Measurements from ENCODE around the gene KCNMA1. TPM values are rescaled to one million over a fixed set of nuclear protein-coding genes. Genes with fewer than 3 reads are reported as not detected.

KCNMA1 gene
- total RNA-seq, 3 donors from 2014 or later (not counting 1 experiment from before 2014, with no cell fraction given): 0.40 to 1.8 (median 0.63) TPM

GRCh38 chr10:77020426-77021040, 617.1 kb downstream of the KCNMA1 start:
- Histone ChIP-seq H3K27ac (ENCODE audit: low read length) (no peak overlapping the region), H3K36me3 (ENCODE audit: control insufficient read depth, insufficient read depth, low read length) (no peaks in the 10 kb centered on the region), H3K27me3 (ENCODE audit: control insufficient read depth, insufficient read depth, low read length) (no peaks in the 10 kb centered on the region), H3K9me3 (ENCODE audit: control insufficient read depth, insufficient read depth, low read length) (no peaks in the 10 kb centered on the region), H3K4me1 (ENCODE audit: control insufficient read depth, insufficient read depth, low read length) (no peaks in the 10 kb centered on the region), H3K4me3 (ENCODE audit: low read length) (no peak overlapping the region)
- Mint-ChIP-seq H3K36me3 (no peaks in the 10 kb centered on the region), H3K4me3 (no peak overlapping the region), H3K9me3 (no peaks in the 10 kb centered on the region), H3K27me3 (ENCODE audit: low read depth in 2 of 2) (peaks cover 13 to 26% of the 10 kb centered on the region in 2 donors), H3K27ac (no peak overlapping the region), H3K4me1 (no peaks in the 10 kb centered on the region)
- 89% methylated on average over 2 of the region's 4 CpGs for WGBS (ENCODE audit: insufficient coverage)
- TF ChIP-seq, protein P1, sequence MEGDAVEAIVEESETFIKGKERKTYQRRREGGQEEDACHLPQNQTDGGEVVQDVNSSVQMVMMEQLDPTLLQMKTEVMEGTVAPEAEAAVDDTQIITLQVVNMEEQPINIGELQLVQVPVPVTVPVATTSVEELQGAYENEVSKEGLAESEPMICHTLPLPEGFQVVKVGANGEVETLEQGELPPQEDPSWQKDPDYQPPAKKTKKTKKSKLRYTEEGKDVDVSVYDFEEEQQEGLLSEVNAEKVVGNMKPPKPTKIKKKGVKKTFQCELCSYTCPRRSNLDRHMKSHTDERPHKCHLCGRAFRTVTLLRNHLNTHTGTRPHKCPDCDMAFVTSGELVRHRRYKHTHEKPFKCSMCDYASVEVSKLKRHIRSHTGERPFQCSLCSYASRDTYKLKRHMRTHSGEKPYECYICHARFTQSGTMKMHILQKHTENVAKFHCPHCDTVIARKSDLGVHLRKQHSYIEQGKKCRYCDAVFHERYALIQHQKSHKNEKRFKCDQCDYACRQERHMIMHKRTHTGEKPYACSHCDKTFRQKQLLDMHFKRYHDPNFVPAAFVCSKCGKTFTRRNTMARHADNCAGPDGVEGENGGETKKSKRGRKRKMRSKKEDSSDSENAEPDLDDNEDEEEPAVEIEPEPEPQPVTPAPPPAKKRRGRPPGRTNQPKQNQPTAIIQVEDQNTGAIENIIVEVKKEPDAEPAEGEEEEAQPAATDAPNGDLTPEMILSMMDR (IDR thresholded peaks at IDR 0.05): no peak
- intact Hi-C loops (cut with micrococcal nuclease): no loop called here
- DNase-seq: no peak
- ATAC-seq: no peak

DNA sequence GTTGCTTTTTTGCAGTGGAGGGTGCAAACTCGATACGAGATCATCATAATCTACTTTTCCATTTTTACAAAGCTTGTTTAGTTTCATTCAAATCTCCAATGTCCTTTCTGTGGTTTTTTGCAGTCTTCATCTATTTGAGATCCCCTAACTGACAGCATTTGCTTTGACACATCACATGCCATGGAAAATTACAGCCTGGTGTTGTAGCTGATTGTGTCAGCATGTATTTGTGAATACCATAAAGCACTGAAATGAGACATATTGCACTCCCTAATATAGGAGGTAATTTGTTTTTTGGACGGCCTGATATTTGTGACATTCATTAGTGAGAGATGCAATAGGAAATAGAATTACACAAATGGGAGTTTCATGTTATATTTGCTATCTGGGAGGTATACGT, 620.8 kb downstream of the KCNMA1 start:
- H3K27ac ChIP-seq (ENCODE audit: low read length): no peak overlapping the region
- no peak for DNase-seq
- no peaks in the 10 kb centered on the region for H3K9me3 ChIP-seq (ENCODE audit: control insufficient read depth, insufficient read depth, low read length)
- no peaks in the 10 kb centered on the region for H3K36me3 ChIP-seq (ENCODE audit: control insufficient read depth, insufficient read depth, low read length)
- no peak overlapping the region for H3K4me3 Mint-ChIP-seq
- no peaks in the 10 kb centered on the region for H3K4me1 Mint-ChIP-seq
- H3K36me3 Mint-ChIP-seq: no peaks in the 10 kb centered on the region
- H3K27me3 ChIP-seq (ENCODE audit: control insufficient read depth, insufficient read depth, low read length): no peaks in the 10 kb centered on the region
- H3K27me3 Mint-ChIP-seq (ENCODE audit: low read depth in 2 of 2): peaks cover 3 to 10% of the 10 kb centered on the region in 2 donors
- 87% methylated on average over 4 of the region's 4 CpGs for WGBS (ENCODE audit: insufficient coverage)
- H3K9me3 Mint-ChIP-seq: no peaks in the 10 kb centered on the region
- no peak for ATAC-seq
- H3K4me3 ChIP-seq (ENCODE audit: low read length): no peak overlapping the region
- H3K27ac Mint-ChIP-seq: no peak overlapping the region
- intact Hi-C loops (cut with micrococcal nuclease): no loop called here
- no peaks in the 10 kb centered on the region for H3K4me1 ChIP-seq (ENCODE audit: control insufficient read depth, insufficient read depth, low read length)
- TF ChIP-seq, protein P1 (IDR thresholded peaks at IDR 0.05): no peak

DNA sequence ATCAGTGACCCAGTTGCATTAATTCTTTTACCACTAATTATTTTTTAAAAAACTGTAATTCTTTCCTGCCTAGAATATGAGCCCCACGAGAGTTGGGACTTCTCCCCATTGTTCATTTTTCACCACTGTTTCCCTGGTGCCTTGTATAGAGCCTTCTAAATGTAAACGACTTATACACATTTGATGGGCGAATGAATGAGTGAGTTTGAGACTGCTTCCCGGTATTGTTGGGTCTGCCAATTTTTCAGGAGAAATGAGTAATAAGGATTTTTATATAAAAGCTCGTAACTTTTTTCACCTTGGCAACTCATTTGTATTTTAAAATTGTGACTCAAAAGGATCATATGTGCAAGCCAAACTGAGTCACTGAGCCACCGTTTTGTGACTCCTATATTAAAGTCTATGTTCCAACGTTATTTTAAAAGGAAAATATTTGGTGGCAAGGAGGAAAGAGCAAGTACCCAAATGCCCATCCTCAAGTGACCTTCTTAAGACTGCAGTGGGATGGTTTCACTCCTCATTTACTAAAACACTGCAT, 621.3 kb downstream of the KCNMA1 start:
- DNase-seq: no peak
- no peaks in the 10 kb centered on the region for H3K36me3 Mint-ChIP-seq
- no peak overlapping the region for H3K4me3 Mint-ChIP-seq
- 92% methylated on average over 7 of the region's 7 CpGs for WGBS (ENCODE audit: insufficient coverage)
- no peaks in the 10 kb centered on the region for H3K4me1 Mint-ChIP-seq
- Histone ChIP-seq H3K27me3 (ENCODE audit: control insufficient read depth, insufficient read depth, low read length) (no peaks in the 10 kb centered on the region), H3K36me3 (ENCODE audit: control insufficient read depth, insufficient read depth, low read length) (no peaks in the 10 kb centered on the region), H3K27ac (ENCODE audit: low read length) (no peak overlapping the region), H3K4me3 (ENCODE audit: low read length) (no peak overlapping the region), H3K4me1 (ENCODE audit: control insufficient read depth, insufficient read depth, low read length) (no peaks in the 10 kb centered on the region), H3K9me3 (ENCODE audit: control insufficient read depth, insufficient read depth, low read length) (no peaks in the 10 kb centered on the region)
- H3K27me3 Mint-ChIP-seq (ENCODE audit: low read depth in 2 of 2): peaks cover 0 to 10% of the 10 kb centered on the region in 2 donors
- no peaks in the 10 kb centered on the region for H3K9me3 Mint-ChIP-seq
- intact Hi-C loops (cut with micrococcal nuclease): no loop called here
- ATAC-seq: no peak
- no peak overlapping the region for H3K27ac Mint-ChIP-seq
- TF ChIP-seq, protein P1 (IDR thresholded peaks at IDR 0.05): no peak

DNA sequence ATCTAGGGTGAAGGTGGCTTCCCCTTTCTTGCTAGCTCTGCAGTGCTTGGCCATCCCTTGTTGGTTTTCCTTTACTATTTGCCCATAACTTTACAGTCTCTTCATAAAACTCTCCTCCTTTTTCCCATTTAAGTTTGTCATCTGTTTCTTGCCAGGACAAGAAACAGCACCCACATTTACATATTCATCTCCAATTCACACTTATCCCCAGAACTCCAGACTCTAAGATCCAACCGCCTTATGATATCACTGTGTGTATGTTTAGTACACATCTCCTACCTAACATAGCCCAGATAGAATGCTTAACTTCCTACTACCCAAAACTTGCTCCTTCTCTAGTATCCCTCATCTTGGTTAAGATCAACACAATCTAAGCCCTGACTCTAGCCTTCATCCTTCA, 622.2 kb downstream of the KCNMA1 start:
- no peaks in the 10 kb centered on the region for H3K27me3 ChIP-seq (ENCODE audit: control insufficient read depth, insufficient read depth, low read length)
- 75% methylated on average over 1 of the region's 1 CpG for whole genome bisulfite sequencing (ENCODE audit: insufficient coverage)
- H3K4me3 ChIP-seq (ENCODE audit: low read length): no peak overlapping the region
- intact Hi-C loops (cut with micrococcal nuclease): no loop called here
- TF ChIP-seq, protein P1 (IDR thresholded peaks at IDR 0.05): no peak
- no peak overlapping the region for H3K27ac ChIP-seq (ENCODE audit: low read length)
- H3K4me1 ChIP-seq (ENCODE audit: control insufficient read depth, insufficient read depth, low read length): no peaks in the 10 kb centered on the region
- ATAC-seq: no peak
- H3K36me3 Mint-ChIP-seq: no peaks in the 10 kb centered on the region
- H3K4me3 Mint-ChIP-seq: no peak overlapping the region
- no peaks in the 10 kb centered on the region for H3K9me3 ChIP-seq (ENCODE audit: control insufficient read depth, insufficient read depth, low read length)
- no peak for DNase-seq
- no peak overlapping the region for H3K27ac Mint-ChIP-seq
- H3K36me3 ChIP-seq (ENCODE audit: control insufficient read depth, insufficient read depth, low read length): no peaks in the 10 kb centered on the region
- H3K27me3 Mint-ChIP-seq (ENCODE audit: low read depth in 2 of 2): peaks cover 0 to 10% of the 10 kb centered on the region in 2 donors
- H3K4me1 Mint-ChIP-seq: no peaks in the 10 kb centered on the region
- H3K9me3 Mint-ChIP-seq: no peaks in the 10 kb centered on the region
